Urinary bladder (tissue), 4 donors: ENCODE results near the gene PRELID2. TPM values are rescaled to one million over a fixed set of nuclear protein-coding genes. Genes with fewer than 3 reads are reported as not detected.
"Not testable (repeated sequence)": the region's sequence is repeated elsewhere in the genome, so short reads cannot be mapped to it uniquely, and the experiment has no call there.

Experiments
- DNase-seq: peaks from one replicate; pipeline ENCODE4 v3.0.0-alpha.2; 2015; ENCODE audit errors: extremely low spot score
- H3K27ac ChIP-seq: one replicate; pipeline ENCODE4 v1.5.1; 2013; ENCODE audit warnings: low read depth, mild to moderate bottlenecking, moderate library complexity
- H3K36me3 ChIP-seq: one replicate; pipeline ENCODE4 v1.6.1; 2013; ENCODE audit warnings: mild to moderate bottlenecking, moderate library complexity; ENCODE audit not compliant: insufficient read depth
- H3K4me1 ChIP-seq: one replicate; pipeline ENCODE4 v1.6.1; 2013; ENCODE audit warnings: mild to moderate bottlenecking, moderate library complexity; ENCODE audit not compliant: insufficient read depth
- H3K4me3 ChIP-seq: one replicate; pipeline ENCODE4 v1.5.1; 2013; ENCODE audit warnings: low read depth, low read length
- WGBS: extraction: QIAGEN DNeasy Blood & Tissue Kit; methylation state at CpG from one replicate; pipeline ENCODE4 v1.1.7; 2013; 5-methylcytosine and 5-hydroxymethylcytosine counted together
- polyA plus RNA-seq: library from polyadenylated mRNA; stranded (reverse); fragments of 200-250 nt; gene quantifications from one replicate; pipeline ENCODE4 v1.2.3, GENCODE V29; 2013
- total RNA-seq: library from RNA; depleted of rRNA; stranded (reverse); fragments of >200 nt; gene quantifications from one replicate; pipeline ENCODE4 v1.2.3, GENCODE V29; 2014
- donor health status: healthy with polysubstance abuse.
- donor health status: healthy.

PRELID2 gene
- total and polyA plus RNA-seq, 2 donors: 4.1 to 56.8 TPM

GRCh38 chr5:145737578-145737977, 97.6 kb downstream of the PRELID2 start:
- 97% methylated on average over 1 of the region's 1 CpG for WGBS
- DNase-seq: no peak

GRCh38 chr5:145729956-145730355, 105.2 kb downstream of the PRELID2 start:
- H3K4me3 ChIP-seq, H3K36me3 ChIP-seq, DNase-seq, H3K27ac ChIP-seq, H3K4me1 ChIP-seq: not testable (repeated sequence)
- WGBS: 89% methylated on average over 1 of the region's 1 CpG

More at GRCh38 chr5:145737578-145737977, 97.6 kb downstream of the PRELID2 start:
- Histone ChIP-seq H3K4me3 (no peak overlapping the region), H3K4me1 (no peaks in the 10 kb centered on the region), H3K27ac (no peak overlapping the region), H3K36me3 (peaks cover 2% of the 10 kb centered on the region)

GRCh38 chr5:145723516-145723915, 111.6 kb downstream of the PRELID2 start:
- H3K4me3 ChIP-seq: no peak overlapping the region
- no peak overlapping the region for H3K27ac ChIP-seq
- no peaks in the 10 kb centered on the region for H3K36me3 ChIP-seq
- 28% methylated on average over 1 of the region's 1 CpG for WGBS
- H3K4me1 ChIP-seq: no peaks in the 10 kb centered on the region
- DNase-seq: no peak

- no peaks in the 10 kb centered on the region for H3K36me3 ChIP-seq
- H3K27ac ChIP-seq: no peak overlapping the region
- whole genome bisulfite sequencing: 100% methylated on average over 1 of the region's 1 CpG
- no peak overlapping the region for H3K4me3 ChIP-seq
- no peaks in the 10 kb centered on the region for H3K4me1 ChIP-seq
- DNase-seq: no peak
These were observed 116.2 kb downstream of the PRELID2 start for GRCh38 chr5:145718956-145719355.

- no peak overlapping the region for H3K27ac ChIP-seq
- WGBS: 96% methylated on average over 1 of the region's 1 CpG
- DNase-seq: no peak
- no peak overlapping the region for H3K4me3 ChIP-seq
- no peaks in the 10 kb centered on the region for H3K36me3 ChIP-seq
- no peaks in the 10 kb centered on the region for H3K4me1 ChIP-seq
These were observed 119.7 kb downstream of the PRELID2 start for GRCh38 chr5:145715412-145715811.

- WGBS: 81% methylated on average over 2 of the region's 2 CpGs
- H3K4me3 ChIP-seq: no peak overlapping the region
- no peaks in the 10 kb centered on the region for H3K36me3 ChIP-seq
- no peak for DNase-seq
- H3K27ac ChIP-seq: no peak overlapping the region
- H3K4me1 ChIP-seq: no peaks in the 10 kb centered on the region
These were observed 122.9 kb downstream of the PRELID2 start for GRCh38 chr5:145712245-145712644.

GRCh38 chr5:145711417-145711816, 123.7 kb downstream of the PRELID2 start:
- Histone ChIP-seq H3K36me3 (no peaks in the 10 kb centered on the region), H3K27ac (no peak overlapping the region), H3K4me3 (no peak overlapping the region), H3K4me1 (no peaks in the 10 kb centered on the region)
- WGBS: 63% methylated on average over 3 of the region's 3 CpGs
- no peak for DNase-seq

Other genes with a start within 250 kb of the PRELID2 start
- gene GRXCR2, start 37.7 kb upstream of the PRELID2 start, total RNA-seq: not detected
- not detected for gene GRXCR2, start 37.7 kb upstream of the PRELID2 start, polyA plus RNA-seq
- gene SH3RF2, start 101.2 kb upstream of the PRELID2 start, total RNA-seq: 1.0 TPM
- gene SH3RF2, start 101.2 kb upstream of the PRELID2 start, polyA plus RNA-seq: 1.0 TPM